ENCODE measurements around the gene CRY2. TPM values are rescaled to one million over a fixed set of nuclear protein-coding genes. Genes with fewer than 3 reads are reported as not detected.

The CRY2 gene
- polyA plus RNA-seq, 2 of the 4 experiments (the other 2 are of a cell fraction) = 3.2 to 4.1 TPM

- Histone ChIP-seq H3K4me1 (no peaks in the 10 kb centered on the region), H3K27ac (no peak overlapping the region), H3K9me3 (no peaks in the 10 kb centered on the region), H3K4me2 (no peak overlapping the region), H3K4me3 (no peak overlapping the region)
- DNase-seq (ENCODE audit: low read depth in 1 of 2, low spot score in 1 of 2) (no peak), FAIRE-seq (no peak), ATAC-seq (no peak)
- TF ChIP-seq CBX2 (IDR thresholded peaks at IDR 0.05; ENCODE audit: borderline replicate concordance, low read depth) (no peak), EHF (CRISPR knock-in tag; IDR thresholded peaks at IDR 0.05) (no peak), RNF2 (IDR thresholded peaks at IDR 0.05; ENCODE audit: borderline replicate concordance, low read depth) (no peak), CHD2 (IDR thresholded peaks at IDR 0.05; ENCODE audit: low read length, partially characterized antibody) (no peak), CBX8 (IDR thresholded peaks at IDR 0.05) (no peak), POLR2AphosphoS2 (conservative IDR thresholded peaks at IDR 0.05; ENCODE audit: low read length) (no peak), EP300 (IDR thresholded peaks at IDR 0.05) (no peak), TP53 (CRISPR knock-in tag; IDR thresholded peaks at IDR 0.05) (no peak), HOXB13 (CRISPR knock-in tag; IDR thresholded peaks at IDR 0.05; ENCODE audit: low read depth) (no peak)
- TF ChIP-seq, protein P1, sequence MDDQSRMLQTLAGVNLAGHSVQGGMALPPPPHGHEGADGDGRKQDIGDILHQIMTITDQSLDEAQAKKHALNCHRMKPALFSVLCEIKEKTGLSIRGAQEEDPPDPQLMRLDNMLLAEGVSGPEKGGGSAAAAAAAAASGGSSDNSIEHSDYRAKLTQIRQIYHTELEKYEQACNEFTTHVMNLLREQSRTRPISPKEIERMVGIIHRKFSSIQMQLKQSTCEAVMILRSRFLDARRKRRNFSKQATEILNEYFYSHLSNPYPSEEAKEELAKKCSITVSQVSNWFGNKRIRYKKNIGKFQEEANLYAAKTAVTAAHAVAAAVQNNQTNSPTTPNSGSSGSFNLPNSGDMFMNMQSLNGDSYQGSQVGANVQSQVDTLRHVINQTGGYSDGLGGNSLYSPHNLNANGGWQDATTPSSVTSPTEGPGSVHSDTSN (IDR thresholded peaks at IDR 0.05) = no peak
- ChIA-PET CTCF (interaction anchor here (1.0 to 2.9 kb wide), 4 partner anchors 11 to 41 kb away, joined by 3 to 8 read pairs (median 4); no protein-coding TSS in a partner anchor), POLR2A (interaction anchor here (0.5 kb wide), 1 partner anchor 10 kb away, joined by 4 read pairs; no protein-coding TSS in a partner anchor)
- 83% methylated on average over 7 of the region's 7 CpGs for WGBS (ENCODE audit: missing lambda C conversion rate)
These were observed 34.4 kb upstream of the CRY2 start for GRCh38 chr11:45812581-45813548.

- TF ChIP-seq TP53 (CRISPR knock-in tag; IDR thresholded peaks at IDR 0.05) = no peak
- TF ChIP-seq POLR2A (IDR thresholded peaks at IDR 0.05; ENCODE audit: low read length) = no peak
- no peak for TF ChIP-seq HES2 (IDR thresholded peaks at IDR 0.05)
- TF ChIP-seq CBX2 (IDR thresholded peaks at IDR 0.05; ENCODE audit: borderline replicate concordance, low read depth) = no peak
- no peak for TF ChIP-seq EHMT2 (IDR thresholded peaks at IDR 0.05; ENCODE audit: low read depth)
- TF ChIP-seq ATOH8 (CRISPR knock-in tag; IDR thresholded peaks at IDR 0.05; ENCODE audit: low read depth) = no peak
- no peak for TF ChIP-seq NPAS2 (CRISPR knock-in tag; IDR thresholded peaks at IDR 0.05; ENCODE audit: borderline replicate concordance)
- no peak for TF ChIP-seq KDM5A (IDR thresholded peaks at IDR 0.05)
- TF ChIP-seq ZNF302 (CRISPR knock-in tag; IDR thresholded peaks at IDR 0.05) = no peak
- no peak overlapping the region for H3K4me2 ChIP-seq
- no peaks in the 10 kb centered on the region for H3K4me1 ChIP-seq
- peak; percentile 83 to 88 for ATAC-seq
- no peak overlapping the region for H3K27ac ChIP-seq
- ChIA-PET POLR2A (no interaction called here), CTCF (interaction anchor here (1.6 to 5.7 kb wide), 2 partner anchors 11 to 27 kb away, joined by 5 to 32 read pairs; partner anchors contain the start of gene SLC35C1)
- no peak overlapping the region for H3K4me3 ChIP-seq
- DNase-seq (ENCODE audit: low read depth in 1 of 2, low spot score in 1 of 2) = peak; percentile 58 to 62
- 33% methylated on average over 3 of the region's 3 CpGs for WGBS (ENCODE audit: missing lambda C conversion rate)
- FAIRE-seq = no peak
- no peaks in the 10 kb centered on the region for H3K9me3 ChIP-seq
These were observed 31.5 kb upstream of the CRY2 start for GRCh38 chr11:45815747-45816146.

DNA sequence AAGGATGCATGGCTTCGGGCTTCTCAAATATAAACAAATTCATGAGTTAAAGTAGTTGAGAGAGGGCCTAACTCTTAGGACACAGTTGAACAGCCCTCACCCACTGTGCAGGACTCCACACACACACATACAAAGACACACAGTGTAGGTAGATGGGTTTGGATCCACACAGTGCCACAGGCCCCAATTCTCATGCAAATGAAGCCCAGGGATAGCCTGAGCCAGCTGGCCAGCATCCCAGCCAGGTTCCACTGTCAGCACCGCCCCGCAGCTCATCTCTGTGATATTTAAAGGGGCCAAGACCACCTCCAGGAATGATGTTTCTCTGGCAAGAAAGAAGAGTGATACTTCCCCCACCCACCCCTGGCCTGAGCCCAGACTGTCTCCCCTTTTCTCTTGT lies 30.7 kb upstream of the CRY2 start:
- no peak for DNase-seq (ENCODE audit: low read depth in 1 of 2, low spot score in 1 of 2)
- ChIA-PET CTCF (interaction anchor here (0.7 to 5.7 kb wide), 3 partner anchors 12 to 760 kb away, joined by 3 to 32 read pairs (median 5); partner anchors contain the start of gene SLC35C1), POLR2A (no interaction called here)
- Histone ChIP-seq H3K27ac (no peak overlapping the region), H3K4me1 (no peaks in the 10 kb centered on the region), H3K4me2 (no peak overlapping the region), H3K9me3 (no peaks in the 10 kb centered on the region), H3K4me3 (no peak overlapping the region)
- peak in 1 of 2 experiments; percentile 26; a peak in 3 of 6 replicates for ATAC-seq
- FAIRE-seq = no peak
- WGBS (ENCODE audit: missing lambda C conversion rate) = 71% methylated on average over 3 of the region's 3 CpGs
- TF ChIP-seq CEBPB (IDR thresholded peaks at IDR 0.05) (no peak), ELK1 (IDR thresholded peaks at IDR 0.05; ENCODE audit: low read depth, low read length) (no peak), RAD21 (conservative IDR thresholded peaks at IDR 0.05 in 1 of 2, IDR thresholded peaks at IDR 0.05 in 1 of 2) (no peak), ATOH8 (CRISPR knock-in tag; IDR thresholded peaks at IDR 0.05; ENCODE audit: low read depth) (no peak), TFCP2L1 (CRISPR knock-in tag; IDR thresholded peaks at IDR 0.05) (no peak), ESRRA (IDR thresholded peaks at IDR 0.05; ENCODE audit: borderline replicate concordance, low read length) (no peak), E2F6 (IDR thresholded peaks at IDR 0.05; ENCODE audit: borderline replicate concordance, low read depth) (no peak), HOXA7 (CRISPR knock-in tag; IDR thresholded peaks at IDR 0.05) (no peak), FOSL2 (IDR thresholded peaks at IDR 0.05) (no peak), FOSL2 (CRISPR knock-in tag; IDR thresholded peaks at IDR 0.05) (no peak), POLR2A (IDR thresholded peaks at IDR 0.05; ENCODE audit: low read length) (no peak), NR3C1 (IDR thresholded peaks at IDR 0.05) (no peak), RARB (CRISPR knock-in tag; IDR thresholded peaks at IDR 0.05) (no peak), EHF (CRISPR knock-in tag; IDR thresholded peaks at IDR 0.05) (no peak), POLR2AphosphoS2 (conservative IDR thresholded peaks at IDR 0.05; ENCODE audit: low read length) (no peak)

All from A549 (cell line).